Retinal pigment epithelial cell (primary cell): ENCODE measurements around the gene RPTOR.

Source experiments
- DNase-seq: peaks from one replicate; pipeline ENCODE4 v3.0.0-alpha.2; 2010; ENCODE audit warnings: low read depth
- H3K4me3 ChIP-seq: 2 replicates; pipeline ENCODE4 v1.5.1; 2011; ENCODE audit warnings: mild to moderate bottlenecking, low read length, control low read depth, moderate library complexity
- CTCF ChIP-seq: conservative IDR thresholded peaks from 2 replicates; pipeline ENCODE4 v1.5.1; 2011; ENCODE audit warnings: low read depth, low read length, control low read depth, inconsistent platforms

Gene RPTOR

GRCh38 chr17:80799538-80800480, 255.2 kb downstream of the RPTOR start:
- no peak for DNase-seq
- no peak for TF ChIP-seq CTCF
- no peak overlapping the region for H3K4me3 ChIP-seq

- H3K4me3 ChIP-seq = no peak overlapping the region
- DNase-seq = no peak
- TF ChIP-seq CTCF = no peak
Observed at GRCh38 chr17:80800481-80801391, 256.1 kb downstream of the RPTOR start.

GRCh38 chr17:80802626-80803450, 258.2 kb downstream of the RPTOR start:
- H3K4me3 ChIP-seq = no peak overlapping the region
- no peak for DNase-seq
- TF ChIP-seq CTCF = no peak

GRCh38 chr17:80803451-80804428, 259.1 kb downstream of the RPTOR start:
- no peak for TF ChIP-seq CTCF
- DNase-seq = no peak
- no peak overlapping the region for H3K4me3 ChIP-seq

GRCh38 chr17:80804466-80804865, 259.8 kb downstream of the RPTOR start:
- H3K4me3 ChIP-seq = no peak overlapping the region
- no peak for DNase-seq
- TF ChIP-seq CTCF = no peak
